HFF-Myc (cell line): Measurements from ENCODE around the gene SYNJ2.
"Not testable (repeated sequence)": the region's sequence is repeated elsewhere in the genome, so short reads cannot be mapped to it uniquely, and the experiment has no call there.

Experiments used
- DNase-seq: peaks from one replicate; pipeline ENCODE4 v3.0.0-alpha.2; 2011; ENCODE audit warnings: low read depth; ENCODE audit errors: extremely low read depth
- H3K4me3 ChIP-seq: replicated peaks from 2 replicates; pipeline ENCODE4 v1.5.1; 2011; ENCODE audit warnings: low read depth, mild to moderate bottlenecking, control low read depth, low read length
- TF ChIP-seq, protein P1 (sequence below): IDR thresholded peaks from 2 replicates; pipeline ENCODE4 v1.5.1; 2012; ENCODE audit warnings: mild to moderate bottlenecking, low read depth, low read length, control low read depth; ENCODE audit errors: missing control alignments

SYNJ2 gene

GRCh38 chr6:157942351-157942750 lies 39.3 kb upstream of the SYNJ2 start:
- H3K4me3 ChIP-seq = no peak overlapping the region
- no peak for DNase-seq
- TF ChIP-seq, protein P1, sequence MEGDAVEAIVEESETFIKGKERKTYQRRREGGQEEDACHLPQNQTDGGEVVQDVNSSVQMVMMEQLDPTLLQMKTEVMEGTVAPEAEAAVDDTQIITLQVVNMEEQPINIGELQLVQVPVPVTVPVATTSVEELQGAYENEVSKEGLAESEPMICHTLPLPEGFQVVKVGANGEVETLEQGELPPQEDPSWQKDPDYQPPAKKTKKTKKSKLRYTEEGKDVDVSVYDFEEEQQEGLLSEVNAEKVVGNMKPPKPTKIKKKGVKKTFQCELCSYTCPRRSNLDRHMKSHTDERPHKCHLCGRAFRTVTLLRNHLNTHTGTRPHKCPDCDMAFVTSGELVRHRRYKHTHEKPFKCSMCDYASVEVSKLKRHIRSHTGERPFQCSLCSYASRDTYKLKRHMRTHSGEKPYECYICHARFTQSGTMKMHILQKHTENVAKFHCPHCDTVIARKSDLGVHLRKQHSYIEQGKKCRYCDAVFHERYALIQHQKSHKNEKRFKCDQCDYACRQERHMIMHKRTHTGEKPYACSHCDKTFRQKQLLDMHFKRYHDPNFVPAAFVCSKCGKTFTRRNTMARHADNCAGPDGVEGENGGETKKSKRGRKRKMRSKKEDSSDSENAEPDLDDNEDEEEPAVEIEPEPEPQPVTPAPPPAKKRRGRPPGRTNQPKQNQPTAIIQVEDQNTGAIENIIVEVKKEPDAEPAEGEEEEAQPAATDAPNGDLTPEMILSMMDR = no peak

- TF ChIP-seq, protein P1 = no peak
- DNase-seq = no peak
Measured at GRCh38 chr6:157943249-157943963, 38.3 kb upstream of the SYNJ2 start.

GRCh38 chr6:157943964-157944283 lies 37.7 kb upstream of the SYNJ2 start:
- DNase-seq = no peak
- TF ChIP-seq, protein P1 = no peak
- H3K4me3 ChIP-seq = no peak overlapping the region

More at GRCh38 chr6:157943249-157943963, 38.3 kb upstream of the SYNJ2 start:
- no peak overlapping the region for H3K4me3 ChIP-seq

DNA sequence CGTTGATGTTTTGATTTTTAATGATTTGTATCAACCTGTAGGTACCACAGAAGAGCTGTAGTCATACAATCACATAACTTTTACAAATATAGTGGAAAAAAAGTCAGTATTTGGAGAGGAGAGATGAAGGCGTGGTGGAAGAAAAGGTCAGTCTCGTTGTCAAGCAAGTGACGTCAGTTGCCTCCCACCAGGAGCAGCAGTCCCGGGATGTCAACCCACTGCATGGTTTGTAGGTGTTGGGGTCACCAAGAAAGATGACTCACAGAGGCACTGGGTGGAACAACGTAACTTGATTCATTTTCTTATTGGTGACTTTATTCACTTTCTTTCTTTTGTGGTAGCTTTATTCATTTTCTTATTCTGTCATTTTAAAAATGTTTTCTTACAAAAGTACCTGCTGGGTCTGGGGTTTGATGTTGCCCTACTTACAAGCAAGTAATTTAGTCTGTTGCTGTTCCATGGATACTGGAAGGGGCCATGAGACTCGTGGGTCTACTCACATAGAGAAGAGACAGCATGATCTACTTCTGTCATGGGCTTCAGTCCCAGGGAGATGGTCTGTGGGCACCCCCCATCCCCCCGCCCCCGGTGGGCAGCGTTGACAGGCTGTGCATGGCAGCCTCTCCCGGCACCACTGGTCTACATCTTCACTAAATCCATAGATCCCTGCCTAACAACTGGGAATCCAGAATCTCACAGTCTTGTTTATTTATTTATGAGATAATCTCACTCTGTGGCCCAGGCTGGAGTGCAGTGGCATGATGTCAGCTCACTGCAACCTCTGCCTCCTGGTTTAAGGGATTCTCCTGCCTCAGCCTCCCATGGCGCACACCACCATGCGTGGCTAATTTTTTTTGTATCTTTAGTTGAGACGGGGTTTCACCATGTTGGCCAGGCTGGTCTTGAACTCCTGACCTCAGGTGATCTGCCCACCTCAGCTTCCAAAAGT lies 36.4 kb upstream of the SYNJ2 start:
- TF ChIP-seq, protein P1 = no peak
- no peak for DNase-seq
- H3K4me3 ChIP-seq = no peak overlapping the region

GRCh38 chr6:157946053-157946617 lies 35.5 kb upstream of the SYNJ2 start:
- TF ChIP-seq, protein P1 = no peak
- no peak for DNase-seq
- no peak overlapping the region for H3K4me3 ChIP-seq

DNA sequence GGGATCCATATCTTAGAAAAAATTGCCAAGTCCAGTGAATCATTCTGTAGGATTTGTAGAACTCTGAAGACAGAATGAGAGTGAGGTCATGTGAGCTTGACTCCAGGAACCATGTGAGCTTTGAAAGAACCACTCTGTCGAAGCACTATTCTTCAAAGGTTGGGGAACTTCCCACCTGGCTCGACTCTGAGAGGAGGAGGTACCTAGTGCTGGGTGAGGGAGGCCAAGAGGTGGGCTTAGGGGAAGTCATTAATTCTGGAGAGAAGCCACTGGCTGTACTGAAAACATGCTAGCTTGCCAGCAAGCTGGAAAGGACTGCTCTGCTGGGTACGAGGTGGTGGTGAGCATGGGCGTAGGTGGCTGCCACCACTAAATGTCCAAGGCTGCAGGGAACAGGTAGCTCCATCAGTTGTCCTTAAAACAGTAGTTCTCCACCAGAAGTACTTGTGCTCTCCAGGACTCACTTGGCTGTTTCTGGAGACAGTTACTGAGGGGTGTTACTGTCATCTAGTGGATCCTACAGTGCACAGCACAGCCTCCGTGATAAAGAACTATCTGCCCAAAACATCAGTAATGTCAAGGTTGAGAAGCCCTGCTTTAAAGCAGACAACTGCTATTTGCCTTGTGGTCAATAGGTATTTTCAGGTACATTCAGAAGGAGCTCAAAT lies 34.7 kb upstream of the SYNJ2 start:
- DNase-seq = no peak
- H3K4me3 ChIP-seq = no peak overlapping the region
- TF ChIP-seq, protein P1 = peak; percentile 45

- H3K4me3 ChIP-seq, DNase-seq: not testable (repeated sequence)
Measured at GRCh38 chr6:157950899-157951298, 30.8 kb upstream of the SYNJ2 start.
